HG03457 (cell line): ENCODE measurements around the gene TIMM17B.
"Not testable (repeated sequence)": the region's sequence is repeated elsewhere in the genome, so short reads cannot be mapped to it uniquely, and the experiment has no call there.

Experiments used
- ATAC-seq: cut with Tn5 transposase; IDR thresholded peaks from one replicate; pipeline ENCODE4 v1.9.1; 2021; ENCODE audit warnings: moderate number of reproducible peaks; ENCODE audit not compliant: unreplicated experiment

TIMM17B gene

DNA sequence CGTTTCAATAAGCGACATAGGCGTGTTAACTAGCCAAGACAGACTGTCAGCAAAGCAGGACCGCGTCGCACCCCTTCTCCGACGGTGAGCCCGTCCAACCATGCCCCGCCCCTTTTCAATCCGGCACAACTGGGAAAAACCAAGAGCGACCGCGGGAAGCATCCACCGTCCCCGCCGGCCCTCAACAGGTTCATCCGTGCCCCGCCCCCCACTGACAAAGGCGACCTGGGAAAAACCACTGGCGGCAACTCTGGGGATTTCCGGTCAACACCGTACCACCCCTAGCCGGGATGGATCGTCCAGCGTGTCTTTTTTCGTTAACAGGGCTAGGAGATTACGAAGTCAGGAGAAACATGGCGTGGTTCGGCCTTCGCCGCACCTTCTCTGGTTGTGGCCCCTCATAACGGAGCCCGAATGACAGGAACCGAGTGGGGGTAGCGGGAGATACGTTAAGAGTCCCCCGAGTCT, 377 bp downstream of the TIMM17B start:
- peak; percentile 3 for ATAC-seq

GRCh38 chrX:48896611-48897011, 957 bp downstream of the TIMM17B start:
- no peak for ATAC-seq

GRCh38 chrX:48894891-48895290, 2.7 kb downstream of the TIMM17B start:
- no peak for ATAC-seq

- ATAC-seq, result no peak
These were observed 3.8 kb downstream of the TIMM17B start for GRCh38 chrX:48893556-48894348.

DNA sequence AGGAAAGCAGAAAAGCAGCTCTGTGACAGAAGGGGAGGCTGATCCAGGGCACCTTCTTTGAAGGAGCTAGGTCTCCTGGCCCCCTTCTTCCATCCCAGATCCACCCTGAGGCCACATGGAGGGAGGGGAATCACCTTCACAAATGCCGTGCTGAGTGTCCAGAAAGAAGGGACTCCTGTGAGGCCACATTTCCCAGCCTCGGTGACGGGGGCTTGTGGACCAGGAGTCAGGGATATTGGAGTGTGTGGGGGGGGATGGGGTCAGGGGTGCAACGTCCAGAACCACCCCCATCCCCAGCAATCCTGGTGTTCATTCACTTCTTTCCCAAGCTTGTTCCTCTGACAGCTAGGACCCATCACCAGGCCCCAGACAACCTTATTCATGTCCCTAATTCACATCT, 4.7 kb downstream of the TIMM17B start:
- ATAC-seq, result no peak

GRCh38 chrX:48891402-48892288, 5.9 kb downstream of the TIMM17B start:
- ATAC-seq, result peak; percentile 60

DNA sequence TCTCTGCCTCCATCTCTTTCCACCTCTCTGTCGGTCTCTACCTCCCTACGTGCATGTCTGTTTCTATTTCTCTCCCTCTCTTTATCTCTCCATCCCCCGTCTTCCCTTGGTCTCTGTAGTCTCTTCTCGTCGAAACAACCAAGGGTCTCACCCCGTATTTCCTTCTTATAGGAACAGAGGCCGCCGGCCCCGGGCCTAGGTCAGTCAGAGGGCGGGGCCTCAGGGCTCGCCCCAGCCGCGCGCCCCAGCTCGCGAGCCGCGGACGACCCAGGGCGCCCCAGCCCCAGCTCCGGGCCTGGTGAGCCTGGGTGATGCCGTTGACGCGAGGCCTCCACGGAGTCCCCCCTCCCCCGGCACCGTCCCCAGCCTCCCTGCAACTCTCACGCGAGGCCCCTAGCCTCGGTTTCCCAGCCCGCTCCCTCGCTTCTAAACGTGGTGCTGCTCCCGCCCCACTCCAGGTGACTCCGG, 6.6 kb downstream of the TIMM17B start:
- peak; percentile 39 for ATAC-seq

GRCh38 chrX:48890296-48890925, 7.2 kb downstream of the TIMM17B start:
- ATAC-seq, result no peak

GRCh38 chrX:48886586-48886985, 11.0 kb downstream of the TIMM17B start:
- not testable (repeated sequence) for ATAC-seq

GRCh38 chrX:48883729-48884128, 13.8 kb downstream of the TIMM17B start:
- no peak for ATAC-seq

DNA sequence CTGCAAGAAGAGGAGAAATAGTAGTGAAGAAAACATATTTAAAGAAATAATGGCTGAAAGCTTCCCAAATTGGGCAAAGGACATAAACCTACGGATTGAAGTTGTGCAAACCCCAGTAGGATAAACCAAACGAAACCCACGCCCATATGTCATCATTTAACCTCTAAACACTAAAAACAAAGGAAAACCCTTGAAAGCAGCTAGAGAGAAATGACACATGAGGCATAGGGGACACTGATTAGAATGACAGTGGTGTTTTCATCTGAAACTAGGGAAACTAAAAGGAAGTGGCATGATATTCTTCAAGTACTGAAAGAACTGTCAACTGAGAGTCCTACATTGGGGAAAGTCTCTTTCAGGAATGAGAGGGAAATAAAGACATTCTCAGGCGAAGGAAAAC, 20.6 kb downstream of the TIMM17B start:
- not testable (repeated sequence) for ATAC-seq

DNA sequence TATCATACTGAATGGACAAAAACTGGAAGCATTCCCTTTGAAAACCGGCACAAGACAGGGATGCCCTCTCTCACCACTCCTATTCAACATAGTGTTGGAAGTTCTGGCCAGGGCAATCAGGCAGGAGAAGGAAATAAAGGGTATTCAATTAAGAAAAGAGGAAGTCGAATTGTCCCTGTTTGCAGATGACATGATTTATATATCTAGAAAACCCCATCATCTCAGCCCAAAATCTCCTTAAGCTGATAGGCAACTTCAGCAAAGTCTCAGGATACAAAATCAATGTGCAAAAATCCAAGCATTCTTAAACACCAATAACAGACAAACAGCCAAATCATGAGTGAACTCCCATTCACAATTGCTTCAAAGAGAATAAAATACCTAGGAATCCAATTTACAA, 25.6 kb downstream of the TIMM17B start:
- not testable (repeated sequence) for ATAC-seq

- ATAC-seq, result no peak
These were observed 33.4 kb downstream of the TIMM17B start for GRCh38 chrX:48864210-48864609.

GRCh38 chrX:48854898-48855297, 42.7 kb downstream of the TIMM17B start:
- ATAC-seq, result no peak

DNA sequence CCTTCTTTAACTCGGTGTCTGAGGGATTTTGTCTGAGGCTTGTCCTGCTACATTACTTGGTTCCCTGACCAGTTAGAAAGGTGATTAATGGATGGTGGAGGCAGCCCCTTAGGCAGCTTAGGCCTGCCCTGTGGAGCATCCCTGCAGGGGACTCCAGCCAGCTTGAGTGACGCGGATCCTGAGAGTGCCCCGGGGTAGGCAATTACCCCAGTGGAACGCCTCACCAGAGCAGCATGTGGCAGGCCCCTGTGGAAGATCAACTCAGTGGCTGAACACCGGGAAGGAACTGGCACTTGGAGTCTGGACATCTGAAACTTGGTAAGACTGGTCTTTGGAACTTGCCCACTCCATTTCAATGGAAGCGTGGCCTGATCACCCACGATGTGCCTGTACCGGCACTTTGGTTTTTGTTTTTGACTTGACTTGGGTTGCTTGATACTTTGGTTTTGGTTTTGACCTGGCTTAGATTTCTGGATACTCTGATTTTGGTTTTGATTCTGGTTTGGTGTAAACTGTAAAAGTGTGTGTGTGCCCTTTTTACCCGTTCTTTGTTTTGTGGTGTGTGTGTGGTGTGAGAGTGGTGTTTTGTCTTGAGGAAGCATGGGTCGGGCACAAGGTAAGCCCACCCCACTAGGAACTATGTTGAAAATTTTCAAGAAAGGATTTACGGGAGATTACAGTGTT, 43.3 kb downstream of the TIMM17B start:
- ATAC-seq, result not testable (repeated sequence)

GRCh38 chrX:48853494-48853893, 44.1 kb downstream of the TIMM17B start:
- not testable (repeated sequence) for ATAC-seq

GRCh38 chrX:48852857-48853256, 44.7 kb downstream of the TIMM17B start:
- ATAC-seq, result no peak

DNA sequence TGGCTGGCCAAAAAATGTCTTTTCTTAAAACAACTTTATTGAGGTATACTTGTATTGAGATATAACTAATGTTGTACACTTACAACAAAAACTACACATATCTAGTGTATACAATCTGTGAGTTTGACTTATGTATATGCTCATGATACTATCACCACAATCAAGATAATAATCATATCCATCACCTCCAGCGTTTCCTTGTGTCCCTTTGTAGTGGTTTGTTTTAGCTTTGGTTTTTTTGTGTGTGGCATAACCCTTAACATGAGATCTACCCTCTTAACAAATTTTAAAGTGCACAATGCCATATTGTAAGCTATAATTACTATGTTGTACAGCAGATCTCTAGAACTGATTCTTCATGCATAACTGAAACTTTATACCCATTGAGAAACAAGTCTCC, 48.7 kb downstream of the TIMM17B start:
- ATAC-seq, result no peak
